HG02759 (cell line): ENCODE results near the gene TEX2.
A peak's percentile ranks its signal among the peaks of the same experiment; 100 is the strongest.

Experiments
- ATAC-seq: cut with Tn5 transposase; IDR thresholded peaks from one replicate; pipeline ENCODE4 v1.9.1; 2021; ENCODE audit warnings: mild to moderate bottlenecking, moderate library complexity; ENCODE audit not compliant: unreplicated experiment

Gene TEX2

DNA sequence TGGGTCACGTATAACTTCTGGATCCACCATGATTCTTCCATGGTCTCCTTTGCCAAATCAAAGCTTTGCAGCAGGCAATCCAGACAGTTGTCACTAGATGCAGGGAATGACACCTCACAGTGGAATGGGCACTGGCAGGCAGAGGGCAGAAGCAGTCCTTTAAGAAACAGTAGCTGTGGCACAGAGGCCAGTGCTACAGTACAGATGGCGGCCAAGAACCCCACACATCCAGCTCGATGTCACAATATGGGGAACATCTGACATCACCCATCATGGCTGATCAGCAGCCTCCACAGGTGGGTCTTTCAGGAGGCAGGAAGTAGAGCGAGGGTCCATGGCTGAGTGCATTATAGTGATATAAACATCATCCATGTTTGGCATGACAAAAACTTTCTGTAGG, 114.4 kb downstream of the TEX2 start:
- no peak for ATAC-seq

DNA sequence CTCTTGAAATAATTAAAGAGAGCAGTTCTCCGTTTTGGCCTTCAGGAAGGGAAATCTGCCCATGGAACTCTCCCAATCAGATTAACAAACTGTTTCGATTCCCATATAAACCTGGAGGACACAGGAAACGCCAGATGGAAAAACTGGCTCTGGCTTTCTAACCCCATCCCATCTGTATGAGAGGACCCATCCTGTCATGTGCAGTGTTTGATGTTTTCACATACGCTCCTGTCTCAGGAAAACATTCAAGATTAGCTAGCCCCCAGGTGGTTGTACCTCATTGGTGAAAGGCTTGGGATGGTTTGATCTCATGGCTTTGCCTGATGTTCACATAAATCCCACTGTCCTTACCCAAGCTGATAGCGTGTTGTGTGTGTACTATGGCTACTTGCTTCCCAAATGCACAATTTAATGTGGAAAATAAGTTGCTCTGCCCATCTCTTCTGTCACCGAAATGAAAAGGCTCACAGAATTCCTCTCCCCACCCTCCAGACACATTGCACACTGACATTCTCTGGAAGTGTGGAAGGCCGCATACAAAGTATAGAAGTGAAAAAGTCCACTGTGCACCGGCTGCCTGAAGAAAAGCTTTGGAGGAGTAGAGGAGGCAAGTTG, 114.9 kb downstream of the TEX2 start:
- ATAC-seq: no peak

DNA sequence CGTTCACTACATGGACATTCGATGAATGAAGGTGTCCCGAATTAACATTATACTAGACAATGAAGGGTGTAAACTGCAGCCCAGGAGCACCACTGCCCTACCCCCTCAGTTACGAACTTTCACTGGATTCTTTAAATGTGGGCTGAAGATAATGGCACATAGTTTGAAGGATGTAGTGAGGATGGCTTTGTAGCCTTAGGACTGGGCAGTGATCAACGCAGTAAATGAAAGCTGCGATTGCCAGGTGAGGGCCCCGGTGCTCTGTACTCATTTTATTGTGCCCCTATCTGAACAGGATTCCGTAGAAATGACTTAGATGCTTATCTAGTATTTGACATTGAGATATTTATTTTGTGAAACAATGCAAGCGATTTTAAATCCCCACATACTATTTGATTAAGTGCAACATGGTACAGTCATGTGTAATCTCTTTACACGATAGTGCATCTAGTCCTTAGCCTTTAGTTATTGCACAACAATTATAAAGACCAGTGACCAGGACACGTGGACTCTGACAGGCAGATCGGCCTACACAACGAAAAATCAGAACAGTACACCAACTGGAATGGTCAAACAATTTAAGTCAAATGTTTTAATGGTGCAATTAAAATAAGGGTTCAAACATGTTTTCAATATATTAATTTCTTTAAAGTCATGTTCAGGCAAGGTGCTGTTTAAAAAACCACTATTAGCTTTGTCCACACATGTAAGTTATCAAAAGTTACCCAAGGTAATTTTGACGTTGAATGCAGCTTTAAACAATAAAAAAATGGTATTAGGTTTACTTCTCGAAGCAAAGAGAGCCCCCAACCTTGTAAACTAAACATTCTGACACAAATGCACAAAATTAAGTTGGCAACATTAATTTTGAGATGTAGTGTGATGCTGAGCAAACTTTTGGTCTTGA, 115.7 kb downstream of the TEX2 start:
- no peak for ATAC-seq

DNA sequence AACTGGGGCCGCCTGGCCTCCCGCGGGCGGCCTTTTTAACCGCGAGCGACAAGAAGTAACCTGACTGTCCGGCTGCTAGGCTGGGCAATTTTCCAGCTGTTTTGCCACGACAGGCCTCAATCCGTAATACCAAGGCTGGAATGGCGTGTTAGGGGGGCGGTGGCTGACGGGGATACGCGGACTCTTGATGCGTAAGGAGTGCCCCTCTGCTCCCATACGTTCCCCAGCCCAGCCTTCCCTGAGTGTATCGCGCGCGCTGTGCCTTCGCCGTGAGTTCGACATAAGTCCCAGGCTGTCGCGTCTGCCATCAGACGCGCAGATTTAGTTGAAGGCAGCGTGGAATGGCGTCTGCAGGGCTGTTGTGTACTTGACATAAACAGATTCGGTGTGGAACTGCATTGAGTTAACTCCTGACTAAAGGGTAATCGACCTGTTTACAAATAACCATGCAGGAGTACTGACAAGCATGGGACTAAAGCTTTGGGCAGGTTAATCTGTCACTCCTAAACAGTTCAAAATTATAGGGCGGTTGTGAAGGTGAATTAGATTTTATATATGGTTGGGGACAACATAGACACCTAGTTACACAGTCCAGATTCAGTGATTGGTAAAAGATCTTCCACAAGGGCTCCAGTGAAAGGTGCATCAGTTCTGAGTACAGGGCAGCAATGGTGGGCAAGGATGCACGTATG, 116.5 kb downstream of the TEX2 start:
- ATAC-seq: peak; percentile 1

DNA sequence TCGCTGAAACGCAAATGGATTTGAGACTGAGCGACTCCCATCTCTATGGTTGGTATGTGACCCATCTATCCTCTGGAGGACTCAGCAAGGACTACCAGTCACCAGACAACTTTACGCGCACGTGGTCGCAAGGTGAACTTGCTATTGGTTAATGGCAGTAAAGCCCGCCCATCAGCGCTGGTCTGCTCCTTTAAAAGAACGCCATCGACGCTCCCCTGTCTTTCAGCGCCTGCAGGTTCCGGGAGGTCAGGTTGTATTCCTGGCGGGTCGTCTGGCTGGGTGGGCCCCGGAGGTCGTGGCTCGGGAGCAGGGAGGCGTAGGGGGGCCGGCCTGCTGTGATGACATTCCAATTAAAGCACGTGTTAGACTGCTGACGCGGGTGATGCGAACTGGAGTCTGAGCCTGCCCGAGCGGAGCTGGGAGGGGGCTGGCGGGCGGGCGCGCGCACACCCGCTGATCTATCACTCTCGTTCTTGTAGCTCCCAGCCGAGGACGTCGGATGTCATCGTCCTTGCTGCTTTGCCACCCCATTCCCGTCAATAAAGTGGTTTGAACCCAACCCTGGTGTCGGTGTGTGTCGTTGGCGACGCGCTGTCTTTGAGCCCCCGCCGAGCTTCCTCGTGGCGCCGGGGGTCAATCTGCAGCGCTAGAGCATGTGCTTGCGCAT, 117.2 kb downstream of the TEX2 start:
- ATAC-seq: peak; percentile 94

DNA sequence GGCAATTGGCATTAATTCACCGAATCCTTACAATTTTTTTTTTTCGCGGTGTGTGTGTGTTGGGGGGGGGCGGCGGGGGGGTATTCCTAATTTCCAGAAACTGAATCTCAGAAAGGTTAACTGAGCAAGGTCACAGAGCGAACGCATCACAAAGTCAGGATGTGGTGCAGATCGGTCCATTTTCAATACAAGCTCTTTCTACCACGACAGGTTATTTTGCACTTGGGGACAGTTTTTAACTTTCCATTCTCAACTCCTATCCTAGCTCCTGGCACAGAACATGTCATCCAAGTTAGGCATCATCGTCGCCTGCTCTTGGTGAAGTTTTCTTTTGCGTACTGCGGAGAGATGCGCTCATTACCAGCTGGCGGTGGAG, 117.7 kb downstream of the TEX2 start:
- ATAC-seq: no peak

DNA sequence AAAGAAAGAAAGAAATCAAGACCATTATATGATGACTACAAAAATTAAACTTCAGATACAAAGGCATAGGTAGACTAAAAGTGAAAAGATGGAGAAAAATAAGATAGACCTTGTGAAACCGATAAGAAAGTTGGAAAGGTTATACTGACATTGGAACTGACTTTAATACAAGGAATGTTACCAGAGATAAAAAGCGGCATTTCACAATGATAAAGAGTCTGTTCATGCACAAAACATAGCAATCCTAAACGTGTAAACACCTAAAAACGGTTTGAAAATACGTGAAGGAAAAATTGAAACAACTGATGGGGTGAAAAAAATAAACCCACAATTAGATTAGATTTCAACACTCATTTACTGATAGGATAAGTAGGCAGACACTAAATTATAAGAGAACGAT, 123.5 kb downstream of the TEX2 start:
- no peak for ATAC-seq

DNA sequence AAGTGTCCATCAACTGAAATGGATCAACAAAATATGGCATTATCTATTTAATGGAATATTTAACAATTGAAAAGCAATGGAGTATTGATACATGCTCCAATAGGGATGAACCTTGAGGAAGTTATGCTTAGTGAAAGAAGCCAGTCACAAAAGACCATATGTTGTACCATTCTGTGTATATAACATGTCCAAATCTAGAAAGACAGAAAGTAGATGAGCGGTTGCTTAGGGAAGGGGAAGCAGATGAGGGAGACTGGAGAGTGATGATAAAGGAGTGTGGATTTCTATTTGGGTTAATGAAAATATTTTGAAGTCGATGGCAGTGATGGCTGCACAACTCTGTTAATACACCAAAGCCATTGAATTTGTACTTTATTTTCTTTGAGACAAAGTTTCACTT, 124.6 kb downstream of the TEX2 start:
- ATAC-seq: no peak

DNA sequence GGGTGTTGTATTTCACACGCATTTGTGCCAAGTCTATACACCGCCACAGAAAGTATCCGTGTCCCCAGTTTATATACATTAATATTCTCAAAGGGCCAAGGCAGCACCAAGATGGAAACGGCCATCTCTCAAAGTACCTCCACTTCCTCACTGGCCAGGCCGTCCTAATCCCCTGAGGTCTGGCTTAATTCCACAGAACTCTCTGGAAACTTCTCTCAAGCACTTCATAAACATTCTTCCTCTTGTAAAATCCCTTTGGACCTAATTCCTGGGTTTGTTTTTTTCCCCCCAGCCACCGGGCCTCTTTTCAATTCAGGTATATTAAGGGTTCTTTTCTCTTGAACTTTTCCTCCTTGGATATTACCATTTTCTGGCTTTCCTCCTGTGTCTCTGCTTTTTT, 128.1 kb downstream of the TEX2 start:
- ATAC-seq: no peak

DNA sequence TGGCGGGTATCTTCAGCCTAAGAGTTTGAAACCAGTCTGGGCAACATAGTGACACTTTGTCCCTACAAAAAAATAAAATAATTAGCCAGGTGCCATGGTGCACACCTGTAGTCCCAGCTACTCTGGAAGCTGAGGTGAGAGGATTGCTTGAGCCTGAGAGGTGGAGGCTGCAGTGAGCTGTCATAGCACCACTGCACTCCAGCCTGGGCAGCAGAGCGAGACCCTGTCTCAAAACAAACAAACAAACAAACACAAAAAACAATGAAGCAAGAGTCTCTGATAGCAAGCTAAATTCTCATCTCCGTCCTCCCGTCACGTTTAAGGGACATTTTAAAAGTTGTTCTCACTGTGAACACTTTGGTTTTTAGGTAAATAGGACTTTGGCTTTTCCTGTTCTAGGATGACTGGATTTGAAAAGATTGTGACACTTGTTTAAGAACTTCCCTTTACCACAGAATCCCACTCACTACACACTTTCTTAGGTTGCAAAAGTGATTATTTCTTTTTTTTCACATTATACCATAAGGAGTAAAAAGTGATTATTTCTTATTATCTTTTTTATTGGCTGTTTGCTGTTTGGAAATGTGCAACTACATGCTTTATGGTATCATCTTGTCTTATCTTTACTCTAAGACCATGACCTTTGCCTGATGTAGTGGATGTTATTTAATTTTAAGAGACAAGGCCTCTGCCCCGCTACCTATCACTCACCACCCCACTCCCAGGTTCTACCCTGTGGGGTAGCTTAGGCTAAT, 128.7 kb downstream of the TEX2 start:
- no peak for ATAC-seq

DNA sequence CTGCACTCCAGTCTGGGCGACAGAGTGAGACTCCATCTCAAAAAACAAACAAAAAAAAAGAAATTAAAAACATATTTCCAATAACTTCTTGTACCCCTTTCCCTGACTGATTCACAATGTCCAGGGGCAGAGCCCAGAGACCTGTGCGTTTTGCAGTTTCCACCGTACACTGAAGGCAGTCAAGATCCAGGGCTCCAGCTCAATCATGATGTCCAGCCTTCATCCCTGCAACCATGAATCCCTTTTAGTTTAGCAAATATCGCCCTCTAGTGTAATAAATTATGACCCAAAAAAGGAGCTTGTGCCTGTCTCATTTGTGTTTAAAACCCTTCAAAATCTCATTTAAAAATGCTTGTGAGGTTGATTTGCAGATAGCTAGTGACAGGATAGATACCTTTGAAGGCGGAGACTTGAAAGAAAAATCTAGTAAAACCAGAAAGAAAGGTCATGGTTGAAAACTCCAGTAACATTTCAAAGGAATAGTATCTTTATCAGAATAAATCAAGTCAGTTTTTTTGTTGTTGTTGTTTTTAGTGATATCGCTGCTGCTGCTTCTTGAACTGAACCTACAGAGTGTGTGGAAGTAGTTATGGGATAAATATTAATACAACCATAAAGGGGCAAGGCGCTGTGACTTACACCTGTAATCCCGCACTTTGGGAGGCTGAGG, 129.4 kb downstream of the TEX2 start:
- ATAC-seq: no peak

DNA sequence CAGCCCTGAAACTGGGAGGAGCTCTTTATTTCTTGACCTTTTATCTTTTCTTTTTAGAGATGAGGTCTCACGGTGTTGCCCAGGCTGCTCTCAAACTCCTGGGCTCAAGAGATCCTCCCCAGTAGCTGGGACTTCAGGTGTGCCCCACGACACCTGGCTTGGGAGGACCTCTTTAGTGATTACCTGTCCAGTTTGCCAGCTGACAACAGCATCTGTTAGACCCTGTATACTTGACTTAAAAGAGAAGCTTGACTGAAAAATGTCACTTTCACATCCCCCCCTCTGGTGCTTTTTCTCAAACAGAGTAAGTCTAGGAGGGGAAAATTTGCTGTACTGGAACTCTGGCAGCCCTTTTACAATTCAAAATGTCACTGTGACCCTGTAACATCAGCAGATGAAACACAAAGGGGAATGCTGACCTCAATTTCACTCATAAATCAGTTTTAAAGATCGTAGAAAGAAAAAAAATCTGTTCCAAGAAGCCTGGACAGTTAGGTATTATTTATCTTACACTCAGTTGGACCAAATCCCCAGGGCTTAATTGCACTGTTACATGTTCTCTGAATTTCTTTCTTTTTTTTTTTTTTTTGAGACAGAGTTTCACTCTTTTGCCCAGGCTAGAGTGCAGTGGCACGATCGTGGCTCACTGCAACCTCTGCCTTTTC, 131.3 kb downstream of the TEX2 start:
- no peak for ATAC-seq

DNA sequence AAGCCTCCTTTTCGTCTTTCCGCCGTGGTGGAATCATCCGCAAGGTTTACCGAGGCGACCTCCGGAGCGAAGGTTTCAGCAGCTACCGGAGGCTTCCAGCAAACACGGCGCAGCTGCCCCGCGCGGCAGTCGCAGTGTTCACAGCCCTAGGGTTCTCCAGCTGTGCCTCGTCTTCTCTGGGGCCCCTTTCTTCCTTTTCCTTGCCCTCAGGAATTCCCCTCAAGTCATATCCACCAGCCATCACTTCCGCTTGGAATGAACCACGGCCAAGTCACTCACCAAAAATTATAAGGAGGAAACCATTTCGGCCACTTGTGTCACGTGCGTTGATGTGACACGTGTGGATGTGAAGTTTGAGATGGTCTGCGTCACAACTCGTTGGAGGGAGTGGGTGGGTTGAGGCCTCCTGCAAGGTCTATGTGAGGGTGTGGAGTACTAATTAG, 132.5 kb downstream of the TEX2 start:
- peak; percentile 6 for ATAC-seq

DNA sequence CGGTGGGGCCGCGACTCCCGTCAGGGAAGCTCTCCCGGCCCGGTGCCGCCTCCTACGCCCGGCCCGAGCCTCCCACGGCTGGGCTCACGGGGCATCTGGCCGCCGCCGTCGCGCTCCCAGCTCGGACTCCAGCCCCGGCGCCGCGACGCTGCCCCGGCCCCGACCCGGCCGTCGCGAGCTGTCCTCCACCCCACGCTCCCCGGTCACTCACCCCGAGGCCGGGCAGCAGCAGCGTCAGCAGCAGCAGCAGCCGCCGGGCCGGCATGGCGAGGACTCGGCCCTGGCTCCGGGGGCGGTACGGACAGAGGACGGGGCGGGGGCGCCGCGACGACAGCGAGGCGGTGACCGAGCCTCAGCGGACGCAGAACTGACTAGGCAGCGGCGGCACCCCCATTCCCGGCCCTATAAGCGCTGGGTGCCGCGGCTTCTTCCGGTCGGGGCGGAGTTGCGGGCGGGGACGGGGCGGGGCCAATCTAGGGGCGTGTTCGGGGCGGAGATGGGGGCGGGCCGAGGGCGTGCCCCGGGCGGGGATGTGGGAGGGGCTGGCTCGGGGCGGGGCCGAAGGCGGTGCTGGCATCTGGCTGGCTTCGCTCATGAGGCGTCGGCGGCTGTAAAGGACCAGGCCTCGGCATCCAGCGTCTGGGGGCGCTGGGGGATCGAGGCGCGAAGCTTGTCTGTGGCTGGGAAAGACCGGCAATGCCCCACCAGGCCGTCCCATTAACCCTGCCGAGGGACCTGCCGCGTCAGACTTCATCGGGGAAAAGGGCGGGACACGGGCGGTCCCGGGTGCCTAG, 133.1 kb downstream of the TEX2 start, which contains the start of gene ERN1:
TSS of gene ERN1 (minus strand) at position 380 of the 794 bp plus-strand sequence. CDS start at position 265, 115 bp downstream.
- peak; percentile 80 for ATAC-seq

DNA sequence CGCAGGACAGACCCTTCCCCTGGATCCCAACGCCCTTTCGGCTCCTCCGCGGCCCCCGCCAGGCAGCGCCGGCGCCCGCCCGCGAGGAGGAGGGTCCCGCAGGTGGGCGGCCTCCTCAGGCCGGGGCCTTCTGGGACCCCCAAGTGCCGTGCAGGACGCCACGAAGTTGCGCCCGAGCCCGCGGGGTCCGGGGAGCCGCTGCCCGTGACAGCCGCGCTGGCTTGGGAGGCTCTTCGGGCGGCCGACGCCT, 133.6 kb downstream of the TEX2 start:
- ATAC-seq: no peak

DNA sequence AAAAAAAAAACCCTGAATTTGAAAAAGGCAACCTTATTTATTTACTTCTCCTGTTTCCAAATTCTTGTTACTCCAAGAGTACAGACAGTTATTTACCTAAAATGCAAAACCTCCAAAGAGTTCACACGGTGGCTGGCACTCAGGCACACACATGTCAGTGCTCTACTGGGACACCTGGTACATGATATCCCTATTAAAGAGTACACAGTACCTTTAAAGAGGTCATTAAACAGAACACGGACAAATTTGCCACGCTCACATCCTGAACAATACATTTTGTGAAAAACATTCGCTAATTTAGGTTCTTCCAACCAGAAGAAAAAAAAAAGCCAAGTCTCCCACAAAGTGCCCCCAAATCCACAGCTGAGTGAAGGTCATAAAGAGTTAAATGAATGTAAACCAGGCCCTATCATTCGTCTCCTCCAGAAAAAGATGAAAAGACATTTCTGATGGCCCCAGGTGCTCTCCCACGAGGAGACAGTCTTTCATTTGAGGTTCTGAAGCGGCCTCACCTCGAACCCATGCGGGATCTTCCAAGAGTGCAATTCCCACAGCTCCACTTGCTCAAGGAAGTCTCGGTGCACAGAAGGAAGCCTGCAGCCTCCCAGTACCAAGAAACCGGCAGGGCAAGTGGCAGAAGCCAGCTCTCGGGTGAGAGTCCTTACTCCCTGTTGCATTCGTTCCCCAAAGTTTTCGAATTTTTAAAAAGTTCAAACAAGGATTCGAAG, 134.1 kb downstream of the TEX2 start:
- ATAC-seq: no peak

DNA sequence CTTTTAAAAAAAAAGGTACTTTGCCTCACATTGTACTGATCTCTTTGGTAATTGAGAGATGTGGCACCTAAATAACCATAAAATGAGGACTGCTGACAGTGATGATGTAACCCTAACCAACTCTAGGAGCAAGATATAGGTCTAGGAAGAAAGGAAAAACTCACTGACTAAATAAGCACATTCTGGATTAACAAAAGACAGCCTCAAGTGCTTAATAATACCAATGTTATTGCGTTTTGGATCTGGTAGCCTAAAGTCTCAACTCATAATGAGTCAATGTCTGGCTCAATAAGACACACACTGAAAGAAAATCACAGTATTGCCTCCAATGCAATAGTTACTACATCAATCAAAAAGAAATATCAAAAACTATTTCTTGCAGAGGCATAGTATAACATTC, 136.1 kb downstream of the TEX2 start:
- ATAC-seq: no peak

DNA sequence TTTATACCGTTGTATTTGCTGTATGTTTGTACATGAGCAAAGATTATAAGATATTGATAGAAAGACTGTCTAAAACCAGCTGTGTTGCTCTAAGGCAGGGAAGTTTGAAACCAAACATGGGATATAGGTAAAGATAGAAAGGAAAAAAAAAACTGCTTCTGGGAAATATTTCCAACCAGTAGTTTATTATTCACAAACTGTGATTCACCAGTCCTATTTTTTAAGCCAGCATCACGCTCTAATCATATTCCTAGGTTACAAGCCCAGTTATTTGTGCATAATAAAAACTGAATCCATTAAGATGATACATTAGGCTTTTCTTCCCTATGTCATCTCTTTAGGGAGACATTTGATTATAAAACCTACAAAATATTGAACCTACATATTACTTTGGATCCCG, 137.1 kb downstream of the TEX2 start:
- ATAC-seq: no peak
